Natural killer cell (primary cell): ENCODE results near the gene KATNIP. TPM values are rescaled to one million over a fixed set of nuclear protein-coding genes. Genes with fewer than 3 reads are reported as not detected.

ENCODE experiments used
- ATAC-seq, 3 donors: fragments of 150-1000 bp in 2 of 3; fragments of 200-7000 bp in 1 of 3; cut with Tn5 transposase; 1 replicate in 1 of 3; 2 replicates in 2 of 3; pipeline ENCODE4 v1.10.0; 2021; ENCODE audit warnings: mild to moderate bottlenecking in 2 of 3, moderate library complexity in 2 of 3
- DNase-seq, 2 donors: peaks; one replicate each; pipeline versions ENCODE4 v3.0.0 to v3.0.0-alpha.2; 2013 to 2021; ENCODE audit warnings: mixed read lengths in 1 of 2
- H3K27ac ChIP-seq: one replicate; pipeline ENCODE4 v1.5.1; 2013; ENCODE audit warnings: mild to moderate bottlenecking, low read length
- H3K27me3 ChIP-seq: one replicate; pipeline ENCODE4 v1.6.1; 2013; ENCODE audit warnings: low read length; ENCODE audit not compliant: control insufficient read depth, insufficient read depth
- H3K36me3 ChIP-seq: one replicate; pipeline ENCODE4 v1.6.1; 2013; ENCODE audit warnings: low read length; ENCODE audit not compliant: control insufficient read depth, insufficient read depth
- H3K4me1 ChIP-seq: one replicate; pipeline ENCODE4 v1.6.1; 2013; ENCODE audit warnings: low read length; ENCODE audit not compliant: control insufficient read depth, insufficient read depth
- H3K4me3 ChIP-seq: one replicate; pipeline ENCODE4 v1.5.1; 2013; ENCODE audit warnings: low read length
- H3K9me3 ChIP-seq: one replicate; pipeline ENCODE4 v1.6.1; 2013; ENCODE audit warnings: low read length; ENCODE audit not compliant: control insufficient read depth, insufficient read depth
- H3K27ac Mint-ChIP-seq, 2 donors: one replicate each; pipeline ENCODE4 v1.8.0; 2022; ENCODE audit warnings: mild to moderate bottlenecking in 2 of 2, mixed read lengths in 2 of 2, moderate library complexity in 1 of 2
- H3K27me3 Mint-ChIP-seq, 2 donors: one replicate each; pipeline ENCODE4 v1.8.0; 2022; ENCODE audit warnings: low read depth in 2 of 2, mixed read lengths in 2 of 2
- H3K36me3 Mint-ChIP-seq: one replicate; pipeline ENCODE4 v1.8.0; 2022; ENCODE audit warnings: mixed read lengths
- H3K4me1 Mint-ChIP-seq, 2 donors: one replicate each; pipeline ENCODE4 v1.8.0; 2022; ENCODE audit warnings: mixed read lengths in 2 of 2
- H3K4me3 Mint-ChIP-seq: one replicate; pipeline ENCODE4 v1.8.0; 2022; ENCODE audit warnings: mild to moderate bottlenecking, moderate library complexity, mixed read lengths
- H3K9me3 Mint-ChIP-seq, 2 donors: one replicate each; pipeline ENCODE4 v1.8.0; 2022; ENCODE audit warnings: mixed read lengths in 2 of 2
- WGBS: methylation state at CpG from one replicate; pipeline ENCODE4 v1.1.7; 2013; ENCODE audit warnings: missing lambda C conversion rate; ENCODE audit not compliant: insufficient coverage; 5-methylcytosine and 5-hydroxymethylcytosine counted together
- intact Hi-C: fragments of 100-400 bp; cut with micrococcal nuclease; formaldehyde crosslinking; loops from one replicate; pipeline ENCODE4 v1.14.2; 2022
- total RNA-seq, 4 donors: library from RNA; stranded (reverse); fragments of 120-200 nt in 1 of 4; gene quantifications; one replicate each; pipeline versions ENCODE4 v1.2.3 to v1.2.4, GENCODE V29; 2013 to 2022
- TF ChIP-seq, protein P1 (sequence below): fragments of 200-600 bp; IDR thresholded peaks from one replicate; pipeline ENCODE4 v1.8.0; 2022; ENCODE audit warnings: antibody characterized with exemption

Gene KATNIP
- total RNA-seq, 3 donors from 2014 or later (not counting 1 experiment from before 2014, with no cell fraction given): 32.6 to 38.4 (median 32.7) TPM

DNA sequence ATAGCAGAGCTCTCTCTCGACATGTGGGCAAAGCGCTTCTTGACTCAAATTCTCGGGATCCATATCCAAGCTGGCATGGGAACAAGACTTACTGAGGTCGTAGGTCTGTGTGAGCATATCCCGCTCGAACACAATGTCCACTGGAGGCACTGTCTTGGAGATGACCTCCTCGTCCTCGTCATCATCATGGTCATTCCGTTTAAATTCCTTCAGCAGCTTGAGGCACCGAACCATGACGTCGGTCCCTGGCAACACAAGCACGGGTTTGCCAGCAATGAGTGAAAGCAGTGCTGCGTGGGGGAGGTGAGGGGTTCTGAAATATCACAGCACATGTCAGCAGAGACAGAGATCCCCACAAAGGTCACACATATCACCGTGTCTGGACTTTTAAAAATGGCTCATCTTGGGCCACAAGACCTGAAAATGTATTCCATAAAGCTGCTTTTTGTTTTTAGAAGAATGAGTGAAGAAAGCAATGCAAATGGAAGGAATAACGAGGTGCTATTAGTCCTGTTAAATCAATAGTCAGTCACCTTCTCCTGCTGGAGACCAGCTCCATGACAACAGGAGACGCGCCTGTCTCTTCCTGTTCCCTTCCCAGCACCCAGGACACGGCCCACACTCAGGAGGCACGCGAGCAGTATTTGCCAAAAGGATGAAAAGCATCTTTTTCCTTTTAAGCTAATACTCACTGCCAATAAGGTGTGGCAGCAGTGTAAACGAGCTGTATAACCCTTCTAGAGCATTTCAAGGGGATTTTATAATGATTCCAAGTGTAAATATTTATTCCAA is 38.1 kb upstream of the KATNIP start:
- Histone ChIP-seq H3K36me3 (peaks cover 46% of the 10 kb centered on the region), H3K9me3 (no peaks in the 10 kb centered on the region), H3K4me1 (no peaks in the 10 kb centered on the region), H3K27ac (no peak overlapping the region), H3K4me3 (no peak overlapping the region), H3K27me3 (no peaks in the 10 kb centered on the region)
- no peak for ATAC-seq
- Mint-ChIP-seq H3K9me3 (no peaks in the 10 kb centered on the region), H3K4me1 (peaks cover 8 to 17% of the 10 kb centered on the region in 2 donors), H3K36me3 (peaks cover 8% of the 10 kb centered on the region), H3K27ac (peak overlapping the region; percentile 11 to 43), H3K4me3 (no peak overlapping the region), H3K27me3 (no peaks in the 10 kb centered on the region)
- no peak for DNase-seq
- intact Hi-C loops: no loop called here
- WGBS: 97% methylated on average over 21 of the region's 22 CpGs
- TF ChIP-seq, protein P1, sequence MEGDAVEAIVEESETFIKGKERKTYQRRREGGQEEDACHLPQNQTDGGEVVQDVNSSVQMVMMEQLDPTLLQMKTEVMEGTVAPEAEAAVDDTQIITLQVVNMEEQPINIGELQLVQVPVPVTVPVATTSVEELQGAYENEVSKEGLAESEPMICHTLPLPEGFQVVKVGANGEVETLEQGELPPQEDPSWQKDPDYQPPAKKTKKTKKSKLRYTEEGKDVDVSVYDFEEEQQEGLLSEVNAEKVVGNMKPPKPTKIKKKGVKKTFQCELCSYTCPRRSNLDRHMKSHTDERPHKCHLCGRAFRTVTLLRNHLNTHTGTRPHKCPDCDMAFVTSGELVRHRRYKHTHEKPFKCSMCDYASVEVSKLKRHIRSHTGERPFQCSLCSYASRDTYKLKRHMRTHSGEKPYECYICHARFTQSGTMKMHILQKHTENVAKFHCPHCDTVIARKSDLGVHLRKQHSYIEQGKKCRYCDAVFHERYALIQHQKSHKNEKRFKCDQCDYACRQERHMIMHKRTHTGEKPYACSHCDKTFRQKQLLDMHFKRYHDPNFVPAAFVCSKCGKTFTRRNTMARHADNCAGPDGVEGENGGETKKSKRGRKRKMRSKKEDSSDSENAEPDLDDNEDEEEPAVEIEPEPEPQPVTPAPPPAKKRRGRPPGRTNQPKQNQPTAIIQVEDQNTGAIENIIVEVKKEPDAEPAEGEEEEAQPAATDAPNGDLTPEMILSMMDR: no peak

DNA sequence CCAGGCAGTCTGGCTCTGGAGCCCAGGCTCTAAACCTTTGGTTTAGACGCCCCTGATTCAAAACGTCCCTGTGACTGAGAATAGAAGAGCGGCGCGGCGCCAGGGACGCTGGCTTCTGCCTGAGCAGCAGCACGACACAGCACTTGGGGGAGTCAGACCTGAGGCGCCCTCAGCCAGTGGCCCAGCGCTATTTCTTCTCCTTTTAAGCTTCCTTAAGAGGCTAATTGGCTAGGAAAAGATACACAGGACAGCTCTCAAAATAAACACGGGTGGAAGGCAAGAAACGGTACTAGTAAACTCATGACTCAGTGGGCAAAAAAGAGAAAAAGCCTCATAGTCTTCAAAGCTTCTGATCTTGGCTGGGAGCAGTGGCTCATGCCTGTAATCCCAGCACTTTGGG is 35.1 kb upstream of the KATNIP start:
- Mint-ChIP-seq H3K9me3 (no peaks in the 10 kb centered on the region), H3K4me1 (peaks cover 12 to 17% of the 10 kb centered on the region in 2 donors), H3K4me3 (no peak overlapping the region), H3K36me3 (no peaks in the 10 kb centered on the region), H3K27me3 (no peaks in the 10 kb centered on the region), H3K27ac (no peak overlapping the region)
- Histone ChIP-seq H3K36me3 (peaks cover 44% of the 10 kb centered on the region), H3K27me3 (no peaks in the 10 kb centered on the region), H3K4me1 (no peaks in the 10 kb centered on the region), H3K9me3 (no peaks in the 10 kb centered on the region), H3K4me3 (no peak overlapping the region), H3K27ac (no peak overlapping the region)
- intact Hi-C loops: no loop called here
- WGBS: 96% methylated on average over 12 of the region's 12 CpGs
- DNase-seq (no peak), ATAC-seq (no peak)
- TF ChIP-seq, protein P1: no peak

DNA sequence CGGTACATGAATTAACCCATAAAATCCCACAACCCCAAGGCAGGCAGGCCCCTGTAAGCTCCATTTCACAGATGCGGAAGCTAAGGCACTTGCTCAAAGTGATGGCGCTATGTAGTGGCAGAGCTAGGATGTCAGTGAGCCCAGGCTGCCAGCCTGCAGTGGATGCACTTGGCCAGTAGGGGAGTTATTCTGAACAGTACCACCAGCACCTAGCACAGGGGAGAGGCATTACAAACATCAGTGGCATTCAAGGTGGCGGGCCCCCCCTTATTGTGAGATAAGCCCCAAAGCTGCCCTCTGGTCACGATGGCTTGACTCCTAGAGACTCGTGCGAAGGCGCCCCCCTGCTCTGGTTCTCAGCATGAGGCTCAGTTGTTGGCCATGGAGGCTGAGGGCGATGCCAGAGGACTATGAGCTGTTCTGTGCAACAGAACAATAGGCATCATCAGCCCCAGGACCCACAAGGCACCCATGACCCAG is 34.0 kb upstream of the KATNIP start:
- H3K9me3 Mint-ChIP-seq: no peaks in the 10 kb centered on the region
- WGBS: 97% methylated on average over 9 of the region's 9 CpGs
- no peaks in the 10 kb centered on the region for H3K36me3 Mint-ChIP-seq
- H3K27ac ChIP-seq: no peak overlapping the region
- no peak overlapping the region for H3K4me3 Mint-ChIP-seq
- TF ChIP-seq, protein P1: peak; percentile 57
- H3K9me3 ChIP-seq: no peaks in the 10 kb centered on the region
- H3K4me1 ChIP-seq: no peaks in the 10 kb centered on the region
- no peaks in the 10 kb centered on the region for H3K27me3 ChIP-seq
- H3K36me3 ChIP-seq: peaks cover 37% of the 10 kb centered on the region
- ATAC-seq (peak in 2 of 3 donors; percentile 74 to 79), DNase-seq (peak in 1 of 2 donors; percentile 45)
- H3K27me3 Mint-ChIP-seq: no peaks in the 10 kb centered on the region
- intact Hi-C loops: no loop called here
- no peak overlapping the region for H3K27ac Mint-ChIP-seq
- H3K4me1 Mint-ChIP-seq: peaks cover 12 to 17% of the 10 kb centered on the region in 2 donors
- no peak overlapping the region for H3K4me3 ChIP-seq
